ENCODE results near the gene ALS2CL.
A peak's percentile ranks its signal among the peaks of the same experiment; 100 is the strongest.

The ALS2CL gene

GRCh38 chr3:46634856-46635255 lies 58.6 kb downstream of the ALS2CL start:
- no peak for DNase-seq (ENCODE audit: low read depth in 2 of 2, low spot score in 1 of 2)

- no peak for DNase-seq (ENCODE audit: low read depth in 2 of 2, low spot score in 1 of 2)
Observed at GRCh38 chr3:46632792-46633191, 60.7 kb downstream of the ALS2CL start.

GRCh38 chr3:46629551-46630517 lies 63.6 kb downstream of the ALS2CL start:
- peak; percentile 34 to 35 for DNase-seq (ENCODE audit: low read depth in 2 of 2, low spot score in 1 of 2)

GRCh38 chr3:46628901-46629369 lies 64.5 kb downstream of the ALS2CL start:
- DNase-seq (ENCODE audit: low read depth in 2 of 2, low spot score in 1 of 2) = no peak

GRCh38 chr3:46627078-46627477 lies 66.4 kb downstream of the ALS2CL start:
- no peak for DNase-seq (ENCODE audit: low read depth in 2 of 2, low spot score in 1 of 2)

GRCh38 chr3:46626039-46626438 lies 67.4 kb downstream of the ALS2CL start:
- no peak for DNase-seq (ENCODE audit: low read depth in 2 of 2, low spot score in 1 of 2)

GRCh38 chr3:46624975-46625490 lies 68.4 kb downstream of the ALS2CL start:
- DNase-seq (ENCODE audit: low read depth in 2 of 2, low spot score in 1 of 2) = no peak

- no peak for DNase-seq (ENCODE audit: low read depth in 2 of 2, low spot score in 1 of 2)
Observed at GRCh38 chr3:46624533-46624932, 68.9 kb downstream of the ALS2CL start.

GRCh38 chr3:46619845-46620778 lies 73.4 kb downstream of the ALS2CL start:
- DNase-seq (ENCODE audit: low read depth in 2 of 2, low spot score in 1 of 2) = no peak

Measured in stimulated activated CD8-positive, alpha-beta memory T cell treated with anti-CD3 and anti-CD28 coated beads, Interleukin-4, amount 100 ng/mL, for 4 hours (primary cell).